Right cardiac atrium (tissue), 5 donors: ENCODE measurements around the gene LCT. TPM values are rescaled to one million over a fixed set of nuclear protein-coding genes. Genes with fewer than 3 reads are reported as not detected.
"Not testable (repeated sequence)": the region's sequence is repeated elsewhere in the genome, so short reads cannot be mapped to it uniquely, and the experiment has no call there.

Experiments
- ATAC-seq, 2 donors: fragments of 200-7000 bp; cut with Tn5 transposase; one replicate each; pipeline versions ENCODE4 v1.8.0 to v1.9.1; 2020; ENCODE audit warnings: moderate library complexity in 2 of 2, mild to moderate bottlenecking in 1 of 2
- DNase-seq, 3 donors: peaks; one replicate each; pipeline ENCODE4 v3.0.0-alpha.2; 2020
- H3K27ac ChIP-seq: one replicate; pipeline ENCODE4 v1.5.1; 2013; ENCODE audit warnings: mild to moderate bottlenecking, low read length, control low read depth, moderate library complexity
- H3K27me3 ChIP-seq: one replicate; pipeline ENCODE4 v1.6.1; 2013; ENCODE audit not compliant: control insufficient read depth, insufficient read depth
- H3K4me1 ChIP-seq: one replicate; pipeline ENCODE4 v1.6.1; 2013; ENCODE audit warnings: low read length; ENCODE audit not compliant: control insufficient read depth, insufficient read depth
- H3K4me3 ChIP-seq: one replicate; pipeline ENCODE4 v1.5.1; 2013; ENCODE audit warnings: low read length, control low read depth
- H3K9me3 ChIP-seq: one replicate; pipeline ENCODE4 v1.6.1; 2013; ENCODE audit warnings: low read length; ENCODE audit not compliant: control insufficient read depth
- WGBS: extraction: QIAGEN DNeasy Blood & Tissue Kit; methylation state at CpG from one replicate; pipeline ENCODE4 v1.1.7; 2013; 5-methylcytosine and 5-hydroxymethylcytosine counted together
- intact Hi-C, 4 donors: fragments of 100-400 bp; cut with DNase I; formaldehyde crosslinking; loops; one replicate each; pipeline versions ENCODE4 v1.11.0 to v1.14.0; 2022 to 2023
- polyA plus RNA-seq: library from polyadenylated mRNA; stranded (reverse); fragments of 200-250 nt; gene quantifications from one replicate; pipeline ENCODE4 v1.2.3, GENCODE V29; 2013
- total RNA-seq, 4 donors: library from RNA; stranded (reverse); fragmentation: NEBNext Ultra II Directional; extraction: Animal tissue kit (Norgen Biotek cat#: 25700); gene quantifications; one replicate each; pipeline ENCODE4 v1.2.1, GENCODE V29; 2021
- donor health status: healthy with polysubstance abuse.
- donor health status: DM: no; HTN: yes; CAD: no.
- donor health status: DM: no; HTN: no; CAD: no.
- donor health status: DM: no; HTN: yes; CAD: no; lungs with severe emphysema.
- donor health status: DM: yes; HTN: yes; CAD: no.

Gene LCT
- total and polyA plus RNA-seq, 5 donors: not detected

DNA sequence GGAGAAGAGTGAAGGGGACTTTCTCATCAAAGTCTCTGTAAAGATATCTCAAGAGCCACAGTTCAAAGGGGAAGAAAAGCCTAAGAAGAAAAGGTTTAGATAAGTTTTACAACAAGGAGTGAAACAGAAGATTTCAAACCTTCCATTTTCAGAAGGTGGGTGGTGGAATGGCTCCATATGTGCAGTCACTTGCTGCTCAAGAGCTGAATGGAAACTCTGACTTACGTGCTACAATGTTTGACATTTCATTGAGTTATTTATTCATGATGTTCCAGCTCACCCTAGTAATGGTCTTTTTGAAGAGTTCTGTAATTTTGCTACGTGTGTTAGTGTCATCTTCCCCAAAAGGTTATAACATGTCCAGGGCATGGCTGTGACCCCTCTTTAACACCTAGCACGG, 21.7 kb downstream of the LCT start:
- intact Hi-C loops: no loop called here
- Histone ChIP-seq H3K27ac (no peak overlapping the region), H3K27me3 (no peaks in the 10 kb centered on the region), H3K4me1 (no peaks in the 10 kb centered on the region), H3K4me3 (no peak overlapping the region), H3K9me3 (no peaks in the 10 kb centered on the region)
- WGBS: 78% methylated on average over 3 of the region's 3 CpGs
- DNase-seq: no peak
- ATAC-seq: no peak

GRCh38 chr2:135812907-135813511, 24.0 kb downstream of the LCT start:
- WGBS: 79% methylated on average over 2 of the region's 2 CpGs
- no peak for ATAC-seq
- no peaks in the 10 kb centered on the region for H3K4me1 ChIP-seq
- DNase-seq: no peak
- H3K27me3 ChIP-seq: no peaks in the 10 kb centered on the region
- no peak overlapping the region for H3K27ac ChIP-seq
- no peaks in the 10 kb centered on the region for H3K9me3 ChIP-seq
- intact Hi-C loops: no loop called here
- no peak overlapping the region for H3K4me3 ChIP-seq

- ATAC-seq, H3K27me3 ChIP-seq, DNase-seq, H3K9me3 ChIP-seq, intact Hi-C loops, H3K27ac ChIP-seq, H3K4me3 ChIP-seq, H3K4me1 ChIP-seq: not testable (repeated sequence)
- WGBS: 88% methylated on average over 3 of the region's 3 CpGs
Observed at GRCh38 chr2:135807874-135808273, 29.1 kb downstream of the LCT start.

- H3K4me1 ChIP-seq: no peaks in the 10 kb centered on the region
- H3K4me3 ChIP-seq: no peak overlapping the region
- ATAC-seq (no peak), DNase-seq (no peak)
- H3K27ac ChIP-seq: no peak overlapping the region
- no peaks in the 10 kb centered on the region for H3K27me3 ChIP-seq
- intact Hi-C loops: no loop called here
- H3K9me3 ChIP-seq: no peaks in the 10 kb centered on the region
- 40% methylated on average over 2 of the region's 2 CpGs for WGBS
Observed at GRCh38 chr2:135803278-135803677, 33.7 kb downstream of the LCT start.

- intact Hi-C loops: no loop called here
- H3K27me3 ChIP-seq: no peaks in the 10 kb centered on the region
- ATAC-seq: no peak
- DNase-seq: no peak
- no peaks in the 10 kb centered on the region for H3K9me3 ChIP-seq
- 62% methylated on average over 3 of the region's 3 CpGs for WGBS
- no peaks in the 10 kb centered on the region for H3K4me1 ChIP-seq
- no peak overlapping the region for H3K27ac ChIP-seq
- no peak overlapping the region for H3K4me3 ChIP-seq
Observed at GRCh38 chr2:135802350-135802749, 34.6 kb downstream of the LCT start.

GRCh38 chr2:135800513-135801460, 36.2 kb downstream of the LCT start:
- DNase-seq (no peak), ATAC-seq (no peak)
- no peak overlapping the region for H3K27ac ChIP-seq
- H3K9me3 ChIP-seq: no peaks in the 10 kb centered on the region
- H3K4me1 ChIP-seq: no peaks in the 10 kb centered on the region
- 83% methylated on average over 9 of the region's 9 CpGs for WGBS
- H3K27me3 ChIP-seq: no peaks in the 10 kb centered on the region
- intact Hi-C loops: no loop called here
- H3K4me3 ChIP-seq: no peak overlapping the region

GRCh38 chr2:135799738-135800137, 37.2 kb downstream of the LCT start:
- intact Hi-C loops: no loop called here
- Histone ChIP-seq H3K4me1 (no peaks in the 10 kb centered on the region), H3K27me3 (no peaks in the 10 kb centered on the region), H3K4me3 (no peak overlapping the region), H3K9me3 (no peaks in the 10 kb centered on the region), H3K27ac (no peak overlapping the region)
- DNase-seq (no peak), ATAC-seq (no peak)
- WGBS: 37% methylated on average over 2 of the region's 2 CpGs

DNA sequence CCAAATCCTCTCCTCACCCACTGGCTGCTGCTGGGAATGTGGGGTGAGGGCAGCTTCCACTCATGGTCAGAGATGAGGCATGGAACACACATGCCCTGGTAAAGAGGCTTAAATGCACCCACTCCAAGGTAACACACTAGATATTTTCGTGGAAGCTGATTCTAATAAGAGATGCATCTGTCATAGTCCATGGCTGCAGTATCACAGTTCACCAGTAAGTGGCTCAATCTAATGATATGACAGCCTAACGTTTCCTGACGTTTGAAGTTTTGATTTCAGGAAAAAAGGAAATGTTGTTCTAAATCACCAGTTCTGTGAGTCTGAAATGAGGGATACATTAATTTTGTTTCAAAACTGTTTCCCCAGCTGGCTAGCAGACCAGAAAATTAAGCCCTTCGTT, 38.2 kb downstream of the LCT start:
- no peak overlapping the region for H3K4me3 ChIP-seq
- H3K27me3 ChIP-seq: no peaks in the 10 kb centered on the region
- no peaks in the 10 kb centered on the region for H3K9me3 ChIP-seq
- DNase-seq (no peak), ATAC-seq (no peak)
- intact Hi-C loops: no loop called here
- 23% methylated on average over 4 of the region's 4 CpGs for WGBS
- no peak overlapping the region for H3K27ac ChIP-seq
- no peaks in the 10 kb centered on the region for H3K4me1 ChIP-seq

- Histone ChIP-seq H3K27me3 (no peaks in the 10 kb centered on the region), H3K4me1 (no peaks in the 10 kb centered on the region), H3K9me3 (no peaks in the 10 kb centered on the region), H3K4me3 (no peak overlapping the region), H3K27ac (no peak overlapping the region)
- ATAC-seq (peak; percentile 29 to 45), DNase-seq (no peak)
- intact Hi-C loops: no loop called here
- 61% methylated on average over 5 of the region's 5 CpGs for WGBS
Observed at GRCh38 chr2:135798275-135798705, 38.7 kb downstream of the LCT start.

- H3K9me3 ChIP-seq: no peaks in the 10 kb centered on the region
- H3K27me3 ChIP-seq: no peaks in the 10 kb centered on the region
- WGBS: 36% methylated on average over 22 of the region's 22 CpGs
- no peaks in the 10 kb centered on the region for H3K4me1 ChIP-seq
- intact Hi-C loops: no loop called here
- DNase-seq (peak; percentile 69 to 85 (median 84)), ATAC-seq (peak; percentile 76 to 85)
- H3K4me3 ChIP-seq: no peak overlapping the region
- H3K27ac ChIP-seq: no peak overlapping the region
Observed at GRCh38 chr2:135797497-135798274, 39.3 kb downstream of the LCT start.

DNA sequence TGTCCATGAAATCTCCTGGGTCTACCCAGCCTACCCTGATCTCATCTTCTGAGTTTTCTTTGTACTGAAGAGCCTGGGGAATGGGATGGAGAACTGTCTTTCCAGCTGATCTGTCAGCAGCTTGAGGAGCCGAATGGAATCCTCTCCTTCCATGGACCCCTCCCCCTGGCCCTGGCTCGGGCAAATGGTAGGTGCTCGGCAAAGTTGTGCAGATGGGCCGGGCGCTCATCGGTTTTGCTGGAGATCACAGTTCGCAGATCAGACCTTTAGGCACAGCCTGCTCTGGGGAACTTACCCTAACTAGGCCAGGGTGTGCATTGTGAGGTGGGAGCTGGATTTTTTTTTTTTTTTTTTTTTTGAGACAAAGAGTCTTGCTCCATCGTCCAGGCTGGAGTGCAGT, 40.4 kb downstream of the LCT start:
- WGBS: 95% methylated on average over 8 of the region's 8 CpGs
- H3K27me3 ChIP-seq: no peaks in the 10 kb centered on the region
- DNase-seq (no peak), ATAC-seq (no peak)
- intact Hi-C loops: no loop called here
- no peak overlapping the region for H3K27ac ChIP-seq
- no peak overlapping the region for H3K4me3 ChIP-seq
- no peaks in the 10 kb centered on the region for H3K4me1 ChIP-seq
- H3K9me3 ChIP-seq: no peaks in the 10 kb centered on the region
